Fibroblast of skin of left biceps (primary cell): ENCODE measurements around the gene PPFIA1.

ENCODE experiments used
- DNase-seq, 2 experiments: peaks; one replicate each; pipeline ENCODE4 v3.0.0-alpha.2; 2013; ENCODE audit warnings: low read depth in 2 of 2

Gene PPFIA1

DNA sequence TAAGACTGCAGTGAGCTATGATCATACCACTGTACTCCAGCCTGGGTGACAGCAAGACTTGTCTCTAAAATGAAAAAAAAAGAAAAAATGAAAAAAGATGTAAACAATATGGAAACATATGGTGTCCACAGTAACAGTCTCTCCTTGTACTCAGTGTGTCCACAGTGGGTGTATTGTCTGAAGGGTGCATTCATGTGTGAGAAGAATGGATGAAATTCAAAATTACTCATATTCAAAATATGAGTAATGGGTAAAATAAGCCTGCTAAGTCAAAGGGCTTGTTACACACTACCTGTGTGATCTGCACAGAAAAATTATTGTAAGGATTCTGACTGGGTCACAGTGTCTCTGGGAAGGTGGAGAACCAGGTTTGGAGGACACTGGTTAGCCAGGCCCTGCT lies 26.9 kb downstream of the PPFIA1 start:
- DNase-seq, result no peak

DNA sequence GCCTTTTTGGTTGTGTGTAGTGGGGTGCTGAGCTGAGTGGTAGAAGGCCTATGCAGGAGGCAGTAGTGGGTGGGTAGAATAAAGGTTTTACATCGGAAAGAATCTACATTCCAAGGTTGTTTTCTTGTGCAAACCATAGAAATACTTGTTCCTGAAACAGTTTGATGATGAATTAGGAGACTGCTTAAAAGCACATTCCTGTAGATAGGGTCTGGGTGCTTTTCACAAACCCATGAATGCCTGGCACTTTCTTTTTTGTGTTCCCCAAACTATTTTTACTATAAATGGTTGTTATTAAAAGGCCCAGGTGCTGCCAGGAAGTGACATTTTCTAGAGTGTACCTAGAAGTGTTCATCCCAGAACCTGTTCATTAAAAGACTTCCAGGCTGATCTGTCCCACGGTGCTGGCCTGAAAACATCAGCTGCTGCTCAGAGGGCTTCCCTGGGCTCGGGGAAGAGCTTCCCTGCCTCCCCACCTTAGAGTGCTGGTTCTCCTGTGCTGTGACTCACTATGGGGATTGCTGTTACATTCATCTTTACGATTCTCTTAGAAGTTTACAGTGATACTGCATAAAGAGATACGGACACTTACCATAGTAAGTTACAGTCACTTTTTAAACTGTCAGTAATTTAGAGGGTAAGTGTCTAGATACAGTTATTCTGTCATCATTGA lies 27.9 kb downstream of the PPFIA1 start:
- DNase-seq, result no peak

DNA sequence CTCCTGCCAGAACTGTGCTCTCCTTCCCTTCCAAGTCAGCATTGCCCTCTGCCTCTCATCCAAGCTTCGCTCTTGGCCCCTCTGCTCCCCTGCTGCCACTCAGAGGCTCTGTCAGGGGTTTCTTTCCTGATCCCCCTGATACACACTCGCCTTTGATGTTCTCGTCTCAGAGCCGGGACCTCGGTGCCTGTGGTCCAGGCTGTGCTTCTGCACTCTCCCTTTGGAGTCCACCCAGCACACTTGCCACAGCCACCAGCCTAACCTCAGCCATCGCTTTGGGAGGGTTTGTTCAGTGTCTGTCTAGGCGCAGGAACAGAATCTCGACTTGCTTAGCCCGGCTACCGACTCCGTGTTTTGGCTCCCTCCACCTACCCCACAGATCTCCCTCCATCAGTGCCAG lies 29.1 kb downstream of the PPFIA1 start:
- no peak for DNase-seq

DNA sequence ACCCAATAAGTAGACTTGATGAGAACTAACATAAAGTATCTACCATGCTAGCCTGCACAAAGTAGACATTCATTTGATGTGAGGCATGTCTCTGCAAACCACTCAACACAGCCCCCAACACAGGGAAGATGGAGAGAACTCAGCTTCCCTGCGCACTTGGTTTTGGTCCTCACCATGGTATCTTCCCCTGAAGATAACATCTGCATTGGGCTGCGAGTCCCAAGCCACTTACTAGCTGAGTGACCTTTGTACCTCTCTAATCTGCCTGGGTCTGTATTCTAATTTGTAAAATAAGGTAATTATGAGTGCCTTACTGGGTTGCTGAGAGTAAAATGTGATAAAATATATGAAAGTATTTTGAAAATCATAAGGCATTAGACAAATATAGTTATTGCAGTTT lies 30.7 kb downstream of the PPFIA1 start:
- DNase-seq, result no peak

DNA sequence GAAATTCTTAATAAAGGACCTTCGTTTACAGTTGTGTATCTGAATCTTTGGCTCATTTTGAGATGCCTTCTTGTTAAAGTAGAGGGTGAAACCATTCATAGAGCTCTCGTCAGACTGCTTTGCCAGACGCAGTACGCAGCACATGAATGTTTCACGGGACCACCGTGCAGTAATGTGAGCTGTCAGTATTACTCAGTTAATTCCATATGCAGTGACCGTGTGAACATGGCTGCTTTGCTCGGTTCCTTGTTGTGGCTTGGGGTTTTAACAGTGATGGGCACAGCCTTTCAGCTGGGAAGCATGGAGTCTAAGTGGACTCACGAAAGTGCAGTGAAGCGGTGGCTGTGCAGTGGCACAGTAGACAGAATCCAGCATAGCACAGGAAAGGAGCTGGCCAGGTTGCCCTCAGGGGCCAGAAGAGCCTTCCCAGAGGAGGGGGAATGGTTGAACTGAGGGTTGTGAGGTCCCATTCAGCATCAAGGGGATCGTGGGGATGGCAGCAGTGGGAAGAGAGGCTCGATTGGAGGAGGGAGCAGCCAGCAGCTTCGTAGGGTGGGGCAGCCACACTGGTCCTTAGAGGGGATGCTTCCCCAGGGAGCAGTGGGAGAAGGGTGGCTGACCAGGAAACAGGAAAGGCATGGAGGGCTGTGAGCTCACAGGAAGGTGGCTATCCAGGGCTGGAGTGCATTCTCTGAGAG lies 31.4 kb downstream of the PPFIA1 start:
- no peak for DNase-seq

DNA sequence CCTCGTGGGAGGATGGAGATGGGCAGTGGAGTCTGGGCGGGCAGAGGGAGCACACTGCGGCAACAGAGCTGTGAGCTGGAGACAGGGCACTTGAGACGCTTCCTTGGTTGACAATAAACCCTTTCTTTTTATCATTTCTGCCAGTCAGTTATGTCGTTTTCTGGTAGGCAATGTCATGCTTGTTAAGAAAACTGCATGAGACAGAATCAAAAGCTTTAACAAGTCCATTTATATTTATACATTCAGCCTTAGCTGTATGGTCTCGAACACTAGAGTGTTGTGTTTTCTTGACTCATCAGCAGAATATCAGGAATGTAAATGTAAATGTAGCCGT lies 31.9 kb downstream of the PPFIA1 start:
- DNase-seq, result no peak

DNA sequence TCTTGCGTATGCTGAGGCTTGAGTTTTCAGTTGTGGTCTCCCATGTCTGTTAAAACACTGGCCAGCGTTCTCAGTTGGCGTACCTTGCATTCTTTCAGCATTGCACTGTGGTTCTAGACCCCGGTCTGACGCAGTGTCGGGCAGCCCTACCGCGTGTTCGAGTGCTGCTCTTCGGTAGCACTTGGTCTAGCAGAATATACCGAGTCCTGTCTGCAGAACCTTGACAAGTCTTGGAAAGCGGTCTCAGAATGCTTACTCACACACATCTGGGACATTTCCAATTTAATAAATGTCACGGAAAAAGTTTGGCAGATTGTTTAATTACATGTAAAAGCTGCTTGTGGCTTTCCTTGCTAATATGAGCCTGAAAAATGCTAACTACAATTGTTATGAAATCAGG lies 32.6 kb downstream of the PPFIA1 start:
- peak; percentile 53 to 60 for DNase-seq

DNA sequence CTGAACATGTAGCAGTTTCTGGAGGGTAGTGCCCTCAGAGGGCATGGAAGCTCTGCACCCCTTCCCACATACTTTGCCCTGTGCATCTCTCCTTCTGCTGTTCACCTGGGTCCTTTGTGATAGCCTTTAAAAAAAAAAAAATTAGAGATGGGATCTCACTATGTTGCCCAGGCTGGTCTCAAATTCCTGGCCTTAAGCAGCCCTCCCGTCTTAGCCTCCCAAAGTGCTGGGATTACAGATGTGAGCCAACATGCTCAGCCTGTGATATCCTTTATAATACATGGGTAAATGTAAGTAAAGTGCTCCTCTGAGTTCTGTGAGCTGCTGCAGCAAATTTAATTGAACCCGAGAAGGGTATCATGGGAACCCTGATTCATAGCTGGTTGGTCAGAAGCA lies 33.7 kb downstream of the PPFIA1 start:
- DNase-seq, result no peak

DNA sequence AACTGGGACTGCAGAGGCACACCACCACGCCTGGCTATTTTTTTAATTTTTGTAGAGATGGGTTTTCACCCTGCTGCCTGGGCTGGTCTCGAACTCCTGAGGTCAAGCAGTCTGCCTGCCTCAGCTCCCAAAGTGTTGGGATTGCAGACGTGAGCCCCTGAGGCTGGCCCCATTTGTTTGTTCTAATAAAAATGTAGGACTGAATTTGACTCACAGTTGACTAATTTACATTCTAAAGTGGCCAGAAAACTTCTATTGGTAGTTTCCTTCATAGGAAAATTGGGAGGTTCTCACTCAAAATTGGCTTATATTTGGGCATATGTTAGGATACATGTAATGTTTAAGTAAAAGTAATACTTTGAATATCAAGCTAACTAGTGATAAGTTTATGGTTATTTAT lies 35.0 kb downstream of the PPFIA1 start:
- no peak for DNase-seq

DNA sequence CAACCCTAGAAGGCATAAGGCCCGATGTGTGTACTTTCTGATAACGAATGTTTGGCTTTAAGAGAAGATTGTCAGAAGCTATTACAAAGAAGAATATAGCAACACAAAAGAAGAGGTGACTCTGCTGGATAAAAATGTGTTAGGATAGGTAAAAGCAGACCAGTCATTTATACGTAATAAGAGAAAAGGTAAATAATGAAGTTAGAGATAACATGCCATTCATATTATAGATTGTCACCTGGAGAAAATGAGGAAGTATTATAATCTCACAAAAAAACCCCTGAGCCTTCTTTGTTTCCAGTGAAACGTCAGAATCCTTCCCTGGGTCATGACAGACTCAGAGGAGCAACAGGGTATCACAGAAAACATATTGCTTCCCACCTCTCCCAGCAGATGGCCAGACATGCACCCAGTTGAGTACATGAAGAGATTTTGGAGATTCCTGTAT lies 36.1 kb downstream of the PPFIA1 start:
- no peak for DNase-seq

DNA sequence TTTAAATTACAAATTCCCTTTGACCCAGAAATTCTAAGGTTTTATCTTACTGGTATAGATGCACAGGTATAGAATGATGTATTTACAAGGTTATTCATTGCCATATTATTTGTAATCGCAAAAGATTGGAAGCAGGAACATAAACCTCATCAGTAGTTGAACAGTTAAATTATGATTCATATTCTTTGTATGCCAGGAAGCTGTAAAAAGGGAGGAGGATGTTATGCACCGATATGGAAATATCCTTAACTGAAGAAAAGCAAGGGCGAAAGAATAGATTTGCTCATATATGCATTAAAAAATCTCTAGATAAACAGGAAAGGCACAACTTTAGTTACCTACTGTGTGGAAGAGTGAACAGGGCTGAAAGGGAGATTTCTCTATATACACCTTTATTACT lies 36.7 kb downstream of the PPFIA1 start:
- no peak for DNase-seq

DNA sequence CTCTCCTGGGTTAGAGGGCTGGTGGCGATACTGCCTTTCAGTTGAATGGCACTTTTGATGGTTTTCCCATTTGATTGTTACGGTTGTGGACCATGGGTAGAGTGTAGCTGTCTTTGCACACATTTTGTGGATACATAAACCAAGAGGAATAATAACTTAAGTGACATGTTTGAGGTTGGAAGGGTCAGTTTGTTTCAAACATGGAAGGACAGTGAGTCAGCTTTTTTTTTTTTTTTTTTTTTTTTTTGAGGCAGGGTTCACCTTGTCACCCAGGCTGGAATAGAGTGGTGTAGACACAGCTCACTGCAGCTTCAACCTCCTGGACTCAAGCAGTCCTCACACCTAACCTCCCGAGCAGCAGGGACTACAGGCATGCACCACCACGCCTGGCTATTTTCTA lies 41.1 kb downstream of the PPFIA1 start:
- no peak for DNase-seq

DNA sequence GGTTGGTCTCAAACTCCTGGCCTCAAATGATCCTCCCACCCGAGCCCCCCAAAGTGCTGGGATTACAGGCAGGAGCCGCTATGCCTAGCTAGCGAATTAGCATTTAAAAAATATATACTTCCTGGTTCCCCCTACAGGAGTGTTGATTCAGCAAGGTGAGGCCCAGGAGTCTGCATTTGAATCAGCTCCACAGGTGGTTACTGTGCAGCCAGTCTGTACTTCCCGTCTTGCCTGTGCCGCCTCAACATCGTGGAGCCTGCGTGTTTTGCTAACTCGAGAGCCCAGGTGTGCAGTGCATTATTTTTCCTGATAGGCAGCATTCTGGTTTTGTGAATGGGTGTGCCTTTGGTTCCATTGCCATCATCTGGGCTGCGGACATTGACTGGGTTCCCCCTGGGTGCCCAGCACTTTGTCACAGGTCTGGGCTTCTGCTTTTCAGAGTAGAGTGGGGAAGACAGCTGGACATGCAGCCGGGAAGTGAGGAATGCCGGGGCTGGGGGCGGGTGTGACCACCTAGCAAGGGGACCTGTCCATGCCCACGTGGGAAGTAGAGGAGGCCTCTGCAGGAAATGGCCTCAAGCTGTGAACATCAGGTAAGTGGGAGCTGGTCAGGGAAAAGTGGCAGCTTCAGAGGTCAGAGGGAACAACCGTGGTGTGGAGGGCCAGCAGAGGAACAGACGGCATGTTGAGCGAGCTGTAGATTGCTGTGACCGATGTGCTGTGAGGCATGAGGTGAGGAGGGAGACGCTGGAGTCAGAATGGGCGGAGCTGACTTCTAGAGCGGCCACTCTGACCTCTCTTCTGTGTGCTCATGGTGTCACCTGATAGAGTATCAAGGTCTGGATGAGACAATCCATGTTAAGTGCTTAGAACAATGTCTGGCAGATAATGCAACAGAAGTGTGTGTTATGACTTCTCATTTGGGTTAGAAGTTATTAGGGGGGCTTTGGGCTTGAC lies 42.2 kb downstream of the PPFIA1 start:
- DNase-seq, result no peak

DNA sequence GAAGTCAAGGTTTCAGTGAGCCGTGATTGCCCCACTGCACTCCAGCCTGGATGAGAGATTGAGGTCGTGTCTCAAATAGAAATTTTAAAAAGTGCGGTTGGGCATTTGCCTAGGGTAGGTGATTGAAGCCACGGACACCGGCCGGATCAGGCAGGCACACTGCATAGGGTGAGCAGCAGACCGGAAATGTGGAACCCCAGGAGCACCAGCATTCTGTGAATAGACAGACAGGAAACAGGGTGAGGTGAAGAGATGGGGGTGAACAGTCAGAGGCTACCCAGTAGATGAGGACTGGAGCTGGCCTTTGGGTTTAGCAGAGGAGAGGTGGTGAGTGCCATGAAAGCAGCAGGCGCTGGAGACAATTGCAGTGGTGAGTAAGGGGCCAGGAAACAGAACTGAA lies 43.5 kb downstream of the PPFIA1 start:
- no peak for DNase-seq

DNA sequence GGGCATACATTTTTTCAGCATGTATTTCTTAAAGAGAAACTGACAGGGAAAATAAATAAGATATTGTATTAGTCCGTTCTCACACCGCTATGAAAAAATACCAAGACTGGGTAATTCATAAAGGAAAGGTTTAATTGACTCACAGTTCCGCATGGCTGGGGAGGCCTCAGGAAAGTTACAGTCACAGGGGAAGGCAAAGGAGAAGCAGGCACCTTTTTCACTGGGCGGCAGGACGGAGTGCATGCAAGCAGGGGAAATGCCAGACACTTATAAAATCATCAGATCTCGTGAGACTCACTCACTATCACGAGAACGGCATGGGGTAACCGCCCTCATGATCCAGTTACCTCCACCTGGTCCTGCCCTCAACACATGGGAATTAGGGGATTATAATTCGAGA lies 44.2 kb downstream of the PPFIA1 start:
- no peak for DNase-seq

DNA sequence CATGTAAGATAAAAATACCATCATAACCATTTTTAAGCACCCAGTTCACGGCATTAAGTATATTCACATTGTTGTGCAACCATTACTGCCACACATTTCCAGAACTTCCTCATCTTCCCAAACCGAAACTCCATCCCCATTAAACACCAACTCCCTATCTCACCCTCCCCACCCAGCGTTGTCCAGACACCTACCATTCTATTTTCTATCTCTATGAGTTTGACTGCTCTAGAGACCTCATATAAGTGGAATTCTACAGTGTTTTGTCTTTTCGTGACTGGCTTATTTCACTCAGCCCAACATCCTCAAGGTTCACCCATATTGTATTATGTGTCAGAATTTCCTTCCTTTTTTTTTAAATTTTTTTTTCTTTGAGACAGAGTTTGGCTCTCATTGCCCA lies 45.2 kb downstream of the PPFIA1 start:
- DNase-seq, result no peak

DNA sequence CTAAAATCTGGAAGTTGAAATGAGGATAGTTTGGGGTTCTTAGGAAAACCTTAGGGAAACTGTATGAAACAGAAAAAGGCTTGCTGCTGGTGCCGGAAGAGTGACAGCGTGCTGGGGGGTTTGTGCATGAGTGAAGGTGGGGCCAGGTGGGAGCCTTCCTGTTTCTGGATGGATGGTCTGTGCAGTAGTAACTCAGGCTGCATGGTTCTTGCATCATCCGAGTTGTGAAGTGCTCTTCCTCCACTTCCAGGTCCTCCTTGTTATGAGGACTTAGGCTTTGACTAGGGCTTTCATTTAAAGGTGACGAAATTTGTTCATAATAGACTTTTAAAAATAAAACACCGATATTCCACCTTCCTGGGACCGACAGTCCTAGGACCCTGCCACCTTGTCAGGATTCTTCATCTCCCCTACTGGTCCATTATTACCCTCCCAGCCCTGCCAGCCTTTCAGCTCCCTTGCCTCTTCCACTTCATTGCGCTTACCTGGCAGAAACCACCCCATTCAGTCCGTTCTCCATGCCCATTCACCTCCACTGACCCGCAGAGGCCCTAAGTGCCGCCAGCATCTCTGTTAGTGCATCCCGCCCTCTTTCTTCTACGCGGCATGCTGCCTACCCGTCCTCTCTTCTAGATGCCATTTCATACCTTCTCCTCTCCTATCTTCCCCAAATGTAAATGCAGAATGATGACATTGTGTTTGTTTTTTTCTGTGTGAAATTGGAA lies 47.3 kb downstream of the PPFIA1 start:
- no peak for DNase-seq

DNA sequence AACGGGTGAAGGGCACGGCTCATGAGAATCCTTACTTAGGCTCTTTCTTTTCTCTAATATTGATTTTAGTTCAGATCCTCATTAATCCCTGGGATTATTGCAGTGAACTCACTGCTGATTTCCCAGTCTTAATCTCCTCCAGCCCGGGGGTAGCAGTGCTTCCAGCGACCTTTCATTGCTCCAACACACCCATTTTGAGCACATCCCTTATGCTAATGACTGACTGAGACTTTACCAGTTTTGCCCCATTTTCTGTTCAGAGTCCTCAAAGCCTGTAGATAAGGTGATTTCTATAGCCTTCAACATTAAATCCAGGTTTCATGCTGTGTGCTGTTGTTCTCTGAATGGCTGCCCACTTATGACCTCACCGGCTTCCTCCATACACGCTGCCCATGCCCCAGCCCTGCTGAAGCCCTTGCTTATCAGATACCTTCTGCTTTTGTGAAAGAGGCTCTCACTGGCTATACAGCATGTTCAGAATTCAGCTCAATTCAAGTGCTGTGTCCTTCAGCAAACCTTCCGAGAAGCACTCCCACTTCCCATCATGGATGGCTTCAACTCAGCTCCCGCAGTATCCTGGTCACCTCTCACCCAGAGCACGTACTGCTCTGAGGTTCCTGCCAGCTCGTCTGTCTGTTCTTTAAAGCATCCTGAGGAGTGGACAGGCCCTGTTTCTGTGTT lies 49.0 kb downstream of the PPFIA1 start:
- DNase-seq, result no peak

DNA sequence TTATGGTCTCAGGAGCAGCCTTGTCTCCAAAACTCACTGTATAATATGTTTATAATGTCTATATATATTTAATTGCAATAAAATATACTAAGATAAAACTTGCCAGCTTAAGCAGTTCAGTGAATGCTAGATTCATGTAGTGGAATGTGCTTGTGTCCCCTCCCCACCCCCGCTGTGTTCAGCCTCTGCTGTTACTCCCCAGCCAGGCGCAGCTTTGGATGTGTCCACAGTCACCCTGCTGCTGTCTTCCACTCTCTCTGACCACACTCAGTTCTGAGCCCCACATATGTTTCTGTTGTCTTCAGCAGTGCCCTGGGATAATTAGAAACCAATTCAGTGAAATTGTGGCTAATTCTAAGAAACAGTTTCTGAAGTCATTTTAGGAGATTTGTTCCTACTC lies 52.2 kb downstream of the PPFIA1 start:
- DNase-seq, result no peak

DNA sequence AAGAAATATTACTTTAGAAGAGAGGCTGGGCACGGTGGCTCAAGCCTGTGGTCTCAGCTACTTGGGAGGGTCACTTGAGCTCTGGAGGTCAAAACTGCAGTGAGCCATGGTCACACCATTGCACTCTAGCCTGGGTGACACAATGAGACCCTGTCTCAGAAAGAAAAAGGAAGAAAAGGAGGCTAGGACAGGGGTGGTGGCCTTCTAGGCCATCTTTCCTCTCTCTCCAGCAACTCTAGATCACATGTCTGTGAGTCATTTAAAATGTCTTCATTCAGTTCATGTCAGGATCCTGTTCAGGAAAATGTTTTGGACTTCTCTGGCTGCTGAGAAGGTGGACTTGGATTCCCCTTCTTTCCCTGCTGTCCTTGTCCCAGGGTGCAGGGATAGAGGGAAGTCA lies 53.3 kb downstream of the PPFIA1 start:
- DNase-seq, result no peak

DNA sequence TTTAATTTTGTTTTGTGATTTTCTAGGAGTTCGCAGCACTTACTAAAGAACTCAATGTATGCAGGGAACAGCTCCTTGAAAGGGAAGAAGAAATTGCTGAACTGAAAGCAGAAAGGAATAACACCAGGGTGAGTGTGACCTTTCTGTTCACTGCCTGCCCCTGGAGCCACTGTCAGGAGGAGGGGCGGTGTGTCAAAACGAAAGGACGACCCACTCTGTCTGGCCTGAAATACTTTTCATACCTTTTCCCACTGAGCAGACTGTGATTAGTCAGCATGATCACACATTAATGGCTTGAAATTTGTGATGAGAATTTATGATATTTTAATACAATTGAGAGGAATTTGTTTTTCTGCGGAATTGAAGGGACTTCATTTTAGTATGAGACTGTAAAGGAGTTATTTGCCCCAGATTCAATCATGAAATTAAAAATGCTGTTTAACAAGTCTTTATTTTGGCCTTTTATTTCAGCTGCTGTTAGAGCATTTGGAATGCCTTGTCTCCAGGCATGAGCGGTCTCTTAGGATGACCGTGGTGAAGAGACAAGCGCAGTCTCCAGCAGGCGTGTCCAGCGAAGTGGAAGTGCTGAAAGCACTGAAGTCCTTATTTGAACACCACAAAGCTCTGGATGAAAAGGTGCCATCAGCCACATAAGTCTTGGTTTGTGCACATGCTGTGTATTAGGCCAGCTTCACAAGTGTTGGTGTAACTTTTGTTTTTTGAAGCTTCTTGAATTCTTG lies 54.1 kb downstream of the PPFIA1 start:
- DNase-seq, result no peak
